IMR-90 (cell line): ENCODE data around the gene TFRC. TPM values are rescaled to one million over a fixed set of nuclear protein-coding genes. Genes with fewer than 3 reads are reported as not detected.

Source experiments
- ATAC-seq: fragments of 200-7000 bp; cut with Tn5 transposase; 2 replicates; pipeline ENCODE4 v1.9.1; 2020; ENCODE audit warnings: low read depth, mild to moderate bottlenecking, moderate library complexity
- BruUV-seq: library from RNA; stranded (reverse); fragments of 400-500 nt; replicated peaks from 2 replicates; lab custom pipeline; 2021; lab: Mats Ljungman, UMichigan
- CTCF ChIA-PET: fragments of 300-600 bp; formaldehyde crosslinking; extraction: SDS; loops from one replicate; lab custom pipeline; 2021; ENCODE audit warnings: antibody characterized with exemption; lab: Yijun Ruan, JAX
- POLR2A ChIA-PET: fragments of 300-600 bp; sonication (Branson Sonifier 250); formaldehyde crosslinking; loops from one replicate; lab custom pipeline; 2022; ENCODE audit warnings: antibody characterized with exemption; ENCODE audit not compliant: unreplicated experiment; lab: Charles Lee
- DNase-seq: peaks from one replicate; pipeline ENCODE4 v3.0.0; 2013
- H2AFZ ChIP-seq: replicated peaks from 2 replicates; pipeline ENCODE3; 2013; ENCODE audit warnings: low read length, mild to moderate bottlenecking; ENCODE audit not compliant: poor library complexity
- H2AK5ac ChIP-seq: 2 replicates; pipeline ENCODE4 v1.6.1; 2013; ENCODE audit warnings: low read depth, low read length, inconsistent platforms
- H2AK9ac ChIP-seq: replicated peaks from 2 replicates; pipeline ENCODE3; 2013; ENCODE audit warnings: mild to moderate bottlenecking, low read depth, low read length, moderate library complexity; ENCODE audit not compliant: poor library complexity
- H2BK120ac ChIP-seq: 2 replicates; pipeline ENCODE4 v1.6.1; 2013; ENCODE audit warnings: low read depth, low read length, inconsistent platforms
- H2BK15ac ChIP-seq: 3 replicates; pipeline ENCODE4 v1.6.1; 2013; ENCODE audit warnings: low read depth, low read length, inconsistent platforms
- H2BK20ac ChIP-seq: 2 replicates; pipeline ENCODE4 v1.6.1; 2013; ENCODE audit warnings: low read depth, mild to moderate bottlenecking, inconsistent platforms, low read length, moderate library complexity
- H2BK5ac ChIP-seq: 2 replicates; pipeline ENCODE4 v1.6.1; 2013; ENCODE audit warnings: mild to moderate bottlenecking, low read depth, low read length, inconsistent platforms; ENCODE audit not compliant: poor library complexity, severe bottlenecking
- H3K14ac ChIP-seq: replicated peaks from 2 replicates; pipeline ENCODE4 v1.6.1; 2013; ENCODE audit warnings: low read depth, low read length, inconsistent platforms
- H3K18ac ChIP-seq: 2 replicates; pipeline ENCODE4 v1.6.1; 2013; ENCODE audit warnings: low read depth, low read length, control low read depth
- H3K23ac ChIP-seq: 2 replicates; pipeline ENCODE4 v1.6.1; 2013; ENCODE audit warnings: low read depth, low read length, inconsistent platforms
- H3K27ac ChIP-seq: 2 replicates; pipeline ENCODE4 v1.5.1; 2013; ENCODE audit warnings: mild to moderate bottlenecking, control low read depth, low read length; ENCODE audit not compliant: insufficient read depth
- H3K27me3 ChIP-seq: 2 replicates; pipeline ENCODE4 v1.6.1; 2013; ENCODE audit warnings: low read length; ENCODE audit not compliant: control insufficient read depth, insufficient read depth
- H3K36me3 ChIP-seq: 2 replicates; pipeline ENCODE4 v1.6.1; 2013; ENCODE audit warnings: low read length, mixed read lengths; ENCODE audit not compliant: control insufficient read depth, insufficient read depth
- H3K4ac ChIP-seq: 2 replicates; pipeline ENCODE4 v1.6.1; 2013; ENCODE audit warnings: low read depth, low read length, inconsistent platforms
- H3K4me1 ChIP-seq: 2 replicates; pipeline ENCODE4 v1.6.1; 2013; ENCODE audit warnings: low read length, mixed read lengths; ENCODE audit not compliant: control insufficient read depth, insufficient read depth
- H3K4me2 ChIP-seq: 2 replicates; pipeline ENCODE4 v1.6.1; 2013; ENCODE audit warnings: low read depth, mild to moderate bottlenecking, control low read depth, low read length, moderate library complexity
- H3K4me3 ChIP-seq: 2 replicates; pipeline ENCODE4 v1.5.1; 2013; ENCODE audit warnings: low read depth, mild to moderate bottlenecking, control low read depth, low read length, moderate library complexity; ENCODE audit not compliant: insufficient read depth
- H3K56ac ChIP-seq: 2 replicates; pipeline ENCODE4 v1.6.1; 2013; ENCODE audit warnings: low read length, inconsistent platforms; ENCODE audit not compliant: insufficient read depth; ENCODE audit errors: extremely low read depth
- H3K79me1 ChIP-seq, 2 experiments: 2 replicates each; pipeline ENCODE4 v1.6.1; 2013; ENCODE audit warnings: low read length in 2 of 2, inconsistent platforms in 1 of 2, low read depth in 1 of 2
- H3K9ac ChIP-seq: 2 replicates; pipeline ENCODE4 v1.6.1; 2013; ENCODE audit warnings: low read depth, low read length, control low read depth
- H3K9me1 ChIP-seq: 2 replicates; pipeline ENCODE4 v1.6.1; 2013; ENCODE audit warnings: low read length, inconsistent platforms; ENCODE audit not compliant: insufficient read depth
- H3K9me3 ChIP-seq: 2 replicates; pipeline ENCODE4 v1.6.1; 2013; ENCODE audit warnings: low read length; ENCODE audit not compliant: control insufficient read depth, insufficient read depth
- H4K20me1 ChIP-seq: 2 replicates; pipeline ENCODE4 v1.6.1; 2013; ENCODE audit warnings: low read length, inconsistent platforms; ENCODE audit not compliant: insufficient read depth
- H4K5ac ChIP-seq: 2 replicates; pipeline ENCODE4 v1.6.1; 2013; ENCODE audit warnings: mild to moderate bottlenecking, low read depth, low read length, control low read depth
- H4K8ac ChIP-seq, 2 experiments: 2 replicates each; pipeline ENCODE4 v1.6.1; 2013; ENCODE audit warnings: low read depth in 2 of 2, low read length in 2 of 2, control low read depth in 1 of 2, inconsistent platforms in 1 of 2
- H4K91ac ChIP-seq: 2 replicates; pipeline ENCODE4 v1.6.1; 2013; ENCODE audit warnings: low read depth, low read length, inconsistent platforms; ENCODE audit not compliant: insufficient read depth
- MXI1 ChIP-seq: IDR thresholded peaks from 2 replicates; pipeline ENCODE4 v1.6.1; 2012; ENCODE audit warnings: low read depth, mild to moderate bottlenecking, low read length, moderate library complexity, borderline replicate concordance
- WGBS, 2 experiments: methylation state at CpG; one replicate each; pipeline versions ENCODE4 v1.1.5 to v1.1.7; 2013; ENCODE audit warnings: missing lambda C conversion rate in 2 of 2; ENCODE audit not compliant: insufficient read length in 1 of 2; ENCODE audit errors: extremely low coverage in 2 of 2; 5-methylcytosine and 5-hydroxymethylcytosine counted together
- dilution Hi-C: fragments of 300-500 bp; cut with HindIII; formaldehyde crosslinking; loops from one replicate; pipeline ENCODE4 v1.14.3; 2018; ENCODE audit warnings: low sequenced_read_pairs; ENCODE audit not compliant: unreplicated experiment
- in situ Hi-C: fragments of 300-500 bp; cut with MboI; formaldehyde crosslinking; loops from 3 replicates; pipeline ENCODE4 v1.14.3; 2019; ENCODE audit warnings: low sequenced_read_pairs, inconsistent platforms, mixed read lengths
- intact Hi-C: fragments of 100-400 bp; cut with micrococcal nuclease; formaldehyde crosslinking; loops from 2 replicates; pipeline ENCODE4 v1.10.0; 2022
- polyA plus RNA-seq, 3 experiments: library from polyadenylated mRNA; depleted of rRNA; stranded (reverse); fragments of >200 nt; gene quantifications; 2 replicates each; pipeline ENCODE4 v1.2.3, GENCODE V29; 2012; ENCODE audit warnings: low replicate concordance in 1 of 3
- total RNA-seq: library from RNA; depleted of rRNA; stranded (reverse); fragments of >200 nt; gene quantifications from 2 replicates; pipeline ENCODE4 v1.2.3, GENCODE V29; 2012

Gene TFRC
- total and polyA plus RNA-seq, 2 of the 4 experiments (the other 2 are of a cell fraction): 78.6 to 156 TPM

DNA sequence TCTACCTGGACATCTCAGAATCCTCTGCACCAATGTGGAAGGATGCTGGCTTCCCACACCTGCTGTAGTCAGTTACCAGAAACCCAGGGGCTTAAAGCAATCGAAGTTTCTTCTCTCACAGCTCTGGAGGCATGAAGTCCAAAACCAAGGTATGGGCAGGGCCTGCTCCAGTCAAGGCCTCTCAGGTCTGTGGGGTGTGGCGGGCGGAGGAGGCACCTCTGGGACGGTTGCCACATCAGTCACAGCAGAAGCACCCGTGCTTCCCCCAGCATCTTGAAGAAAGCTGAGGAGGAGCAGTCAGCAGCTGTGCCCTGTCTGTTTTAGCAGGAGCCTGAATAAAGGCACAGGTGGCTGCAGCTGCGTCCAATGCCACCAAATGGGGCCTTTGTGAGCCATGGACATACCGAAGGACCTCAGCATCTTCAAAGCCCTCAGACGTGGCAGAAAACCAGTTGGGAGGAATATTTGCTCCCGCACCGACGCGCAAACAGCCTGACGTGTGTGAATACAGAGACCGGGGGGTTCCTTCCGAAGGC, 68.9 kb downstream of the TFRC start:
- POLR2A ChIA-PET: no interaction called here
- H3K36me3 ChIP-seq: no peaks in the 10 kb centered on the region
- no peak overlapping the region for H3K9ac ChIP-seq
- CTCF ChIA-PET: no interaction called here
- TF ChIP-seq MXI1: no peak
- no peak overlapping the region for H3K4me3 ChIP-seq
- no peak overlapping the region for H2AK5ac ChIP-seq
- dilution Hi-C loops (no loop called here), intact Hi-C loops (no loop called here), in situ Hi-C loops (no loop called here)
- ATAC-seq (no peak), DNase-seq (no peak)
- no peak overlapping the region for H2BK20ac ChIP-seq
- H4K8ac ChIP-seq: no peak overlapping the region
- peaks cover 29% of the 10 kb centered on the region for H3K27me3 ChIP-seq
- no peak overlapping the region for H2AK9ac ChIP-seq
- no peak overlapping the region for H3K4ac ChIP-seq
- no peak overlapping the region for H2BK5ac ChIP-seq
- no peak overlapping the region for H2BK120ac ChIP-seq
- no peak overlapping the region for H2BK15ac ChIP-seq
- no peak overlapping the region for H3K56ac ChIP-seq
- H4K91ac ChIP-seq: no peak overlapping the region
- H3K14ac ChIP-seq: no peak overlapping the region
- WGBS, 2 experiments: 67% methylated on average over 1 of the region's 15 CpGs; no CpG with 5 or more reads in 1 of the 2 experiments
- H3K4me1 ChIP-seq: no peaks in the 10 kb centered on the region
- BruUV-seq: no TSS peak
- peak overlapping the region; percentile 2 for H2AFZ ChIP-seq
- H3K27ac ChIP-seq: no peak overlapping the region
- no peak overlapping the region for H3K23ac ChIP-seq
- no peaks in the 10 kb centered on the region for H4K20me1 ChIP-seq
- H4K5ac ChIP-seq: no peak overlapping the region
- H3K9me1 ChIP-seq: no peaks in the 10 kb centered on the region
- H3K4me2 ChIP-seq: no peak overlapping the region
- H3K79me1 ChIP-seq: no peaks in the 10 kb centered on the region
- peaks cover 2% of the 10 kb centered on the region for H3K9me3 ChIP-seq
- no peak overlapping the region for H3K18ac ChIP-seq
